Activated CD4-positive, alpha-beta T cell treated with anti-CD3 and anti-CD28 coated beads, Interleukin-2, Interleukin-6, amounts not matched to agents 100 ng/mL and 50 ng/mL, durations not matched to agents 16 hours and 8 hours (primary cell): ENCODE measurements around the gene CDR2L.
"Not testable (repeated sequence)": the region's sequence is repeated elsewhere in the genome, so short reads cannot be mapped to it uniquely, and the experiment has no call there.

ENCODE experiments used
- DNase-seq: peaks from one replicate; pipeline ENCODE4 v3.0.0-alpha.2; 2020

Gene CDR2L

GRCh38 chr17:75012346-75013091, 25.1 kb downstream of the CDR2L start, which contains the start of gene MRPL58:
MRPL58 (plus strand) TSS chr17:75012670; CDS start chr17:75012687, 17 bp downstream.
- peak; percentile 91 for DNase-seq

- no peak for DNase-seq
Measured at GRCh38 chr17:75013092-75013559, 25.7 kb downstream of the CDR2L start.

- no peak for DNase-seq
Measured at GRCh38 chr17:75019146-75019545, 31.7 kb downstream of the CDR2L start.

- DNase-seq: no peak
Measured at GRCh38 chr17:75019710-75020109, 32.3 kb downstream of the CDR2L start.

- no peak for DNase-seq
Measured at GRCh38 chr17:75020331-75021110, 33.1 kb downstream of the CDR2L start.

- peak; percentile 39 for DNase-seq
Measured at GRCh38 chr17:75024686-75025397, 37.4 kb downstream of the CDR2L start.

- DNase-seq: not testable (repeated sequence)
Measured at GRCh38 chr17:75025398-75025734, 37.9 kb downstream of the CDR2L start.

- not testable (repeated sequence) for DNase-seq
Measured at GRCh38 chr17:75026650-75027049, 39.2 kb downstream of the CDR2L start.

GRCh38 chr17:75030161-75030560, 42.7 kb downstream of the CDR2L start:
- DNase-seq: no peak

GRCh38 chr17:75031972-75032719, 44.7 kb downstream of the CDR2L start:
- DNase-seq: peak; percentile 61

GRCh38 chr17:75032720-75033280, 45.4 kb downstream of the CDR2L start:
- no peak for DNase-seq

- peak; percentile 98 for DNase-seq
Measured at GRCh38 chr17:75033346-75034235, 46.2 kb downstream of the CDR2L start.

GRCh38 chr17:75034236-75034908, 46.9 kb downstream of the CDR2L start:
- DNase-seq: peak; percentile 98

- peak; percentile 73 for DNase-seq
Measured at GRCh38 chr17:75036643-75037268, 49.3 kb downstream of the CDR2L start.

GRCh38 chr17:75039238-75039637, 51.8 kb downstream of the CDR2L start:
- no peak for DNase-seq

- DNase-seq: no peak
Measured at GRCh38 chr17:75041656-75042280, 54.3 kb downstream of the CDR2L start.

- DNase-seq: not testable (repeated sequence)
Measured at GRCh38 chr17:75043789-75044188, 56.4 kb downstream of the CDR2L start.

GRCh38 chr17:75044716-75045115, 57.3 kb downstream of the CDR2L start:
- no peak for DNase-seq

- DNase-seq: not testable (repeated sequence)
Measured at GRCh38 chr17:75045946-75046406, 58.5 kb downstream of the CDR2L start.
